Activated CD4-positive, alpha-beta T cell treated with anti-CD3 and anti-CD28 coated beads, Interleukin-2, amount 50 U/mL, for 24 hours (primary cell): ENCODE measurements around the gene CPEB1.
A peak's percentile ranks its signal among the peaks of the same experiment; 100 is the strongest.

Experiments used
- DNase-seq, 2 donors: peaks; one replicate each; pipeline ENCODE4 v3.0.0-alpha.2; 2020; ENCODE audit warnings: low read depth in 1 of 2, low spot score in 1 of 2

The CPEB1 gene

DNA sequence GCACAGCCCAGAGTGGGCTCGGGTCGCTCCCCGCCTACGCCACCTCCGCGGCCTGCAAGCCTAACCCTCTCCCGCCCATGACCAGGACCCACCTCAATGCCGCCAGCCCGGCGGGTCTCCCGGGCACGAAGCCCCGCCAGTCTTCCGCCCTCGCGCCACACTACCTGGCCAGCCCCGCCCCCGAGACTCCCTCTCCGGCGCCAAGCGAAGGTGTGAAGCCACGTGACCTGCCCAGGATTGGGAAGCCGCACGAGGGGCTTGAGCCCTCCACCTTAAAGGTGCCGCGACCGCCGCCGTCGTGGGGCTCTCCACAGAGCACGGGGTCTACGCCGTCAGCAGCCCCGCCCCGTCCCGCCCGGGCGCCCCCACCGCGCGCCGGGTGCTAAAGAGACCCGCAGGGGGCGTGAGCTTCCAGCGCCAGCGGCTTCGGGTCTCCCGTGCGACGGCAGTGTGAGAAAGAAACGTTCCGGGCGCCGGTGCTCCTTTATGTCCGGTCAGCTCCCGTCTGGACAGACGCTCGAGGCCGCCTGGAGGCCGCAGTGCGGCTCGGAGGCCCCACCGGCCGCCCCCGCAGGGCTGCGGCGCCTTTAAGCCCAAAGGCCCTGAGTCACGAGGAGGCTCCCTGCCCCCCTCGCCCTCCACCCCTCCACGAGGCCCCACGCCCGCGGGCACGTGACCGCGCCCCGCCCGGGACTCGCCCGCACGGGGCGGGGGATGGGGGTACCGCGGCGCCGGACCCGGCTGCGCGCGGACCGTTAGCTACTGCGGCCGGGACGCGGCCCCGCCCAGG, at the start of gene CPEB1:
TSS of gene CPEB1 (minus strand) at position 319 of the 790 bp plus-strand sequence. CDS start 18,904 bp downstream, outside the sequence.
- peak; percentile 16 to 22 for DNase-seq

DNA sequence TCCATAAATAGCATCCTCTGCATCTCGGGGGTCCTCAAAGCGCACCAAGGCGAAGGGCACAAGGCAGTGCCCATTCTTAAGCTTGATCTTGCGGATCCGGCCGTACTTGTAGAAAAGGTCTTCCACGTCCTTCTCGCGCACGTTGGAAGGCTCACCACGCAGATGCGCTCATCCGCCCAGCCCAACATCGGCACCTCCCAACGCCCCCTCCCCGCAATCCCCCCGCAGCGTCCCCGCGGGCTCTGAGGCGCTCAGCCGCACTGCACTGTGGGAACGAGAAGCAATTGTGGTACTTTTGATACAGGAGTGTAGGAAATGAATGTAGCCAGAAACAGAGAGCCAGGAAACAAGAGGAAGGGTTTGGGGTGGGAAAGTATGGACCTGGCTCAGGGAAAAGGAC, 45.0 kb upstream of the CPEB1 start:
- DNase-seq, result no peak

DNA sequence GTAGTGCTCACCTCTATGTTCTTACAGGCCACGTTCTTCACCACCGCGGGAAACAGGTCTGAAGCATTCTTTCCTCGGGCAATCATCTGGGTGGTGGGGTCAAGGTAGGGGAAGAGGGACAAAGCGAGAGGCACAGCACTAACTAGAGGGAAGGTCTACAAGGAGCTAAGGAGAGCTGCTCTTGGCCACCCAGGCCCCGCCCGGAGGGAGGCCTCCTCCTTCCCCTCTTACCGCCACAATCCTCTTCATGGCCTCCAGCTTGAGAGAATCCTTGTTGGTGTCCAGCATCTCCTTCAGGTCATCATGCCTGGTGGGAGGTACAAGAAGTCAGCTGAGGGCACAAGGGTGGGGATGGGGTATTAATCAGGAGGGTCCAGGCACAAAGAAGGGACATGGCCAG, 42.0 kb upstream of the CPEB1 start:
- DNase-seq, result no peak

DNA sequence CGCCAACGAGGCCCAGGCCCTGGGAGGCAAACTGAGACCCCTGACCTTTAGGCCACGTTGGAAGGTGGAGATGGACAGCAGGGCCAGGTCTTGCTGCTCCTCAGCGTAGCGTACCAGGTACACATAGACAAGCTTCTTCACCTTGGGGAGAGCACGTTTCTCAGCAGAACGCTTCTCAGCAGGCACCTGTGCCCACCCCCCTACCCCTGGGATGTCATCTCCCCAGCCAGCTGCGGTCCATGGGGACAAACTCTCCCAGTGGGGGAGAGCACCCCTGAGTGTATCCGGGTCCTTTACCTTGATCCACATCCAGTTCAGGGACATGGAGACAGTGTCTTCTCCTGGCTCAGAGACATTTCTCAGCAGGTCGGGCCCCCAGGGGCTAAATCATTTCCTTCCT, 41.5 kb upstream of the CPEB1 start:
- no peak for DNase-seq

DNA sequence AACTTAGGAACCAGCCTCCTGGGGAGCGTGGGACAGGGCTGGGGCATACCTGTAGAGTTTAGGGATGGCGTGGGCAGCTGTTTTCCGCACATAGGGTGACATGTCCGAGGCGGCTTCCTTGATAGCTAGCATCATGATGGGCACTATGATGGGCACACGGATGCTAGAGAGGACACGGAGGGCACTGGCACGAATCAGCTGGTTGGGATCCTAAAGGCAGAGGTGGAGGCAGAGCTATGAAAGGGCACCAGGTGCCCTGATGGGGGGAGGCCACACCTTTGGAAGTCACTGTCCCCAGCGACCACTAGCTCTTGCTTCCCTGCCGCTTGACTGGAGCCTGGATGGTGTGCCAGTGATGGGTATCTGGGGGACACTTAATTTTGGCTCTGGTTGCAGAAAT, 34.2 kb upstream of the CPEB1 start:
- DNase-seq, result no peak

DNA sequence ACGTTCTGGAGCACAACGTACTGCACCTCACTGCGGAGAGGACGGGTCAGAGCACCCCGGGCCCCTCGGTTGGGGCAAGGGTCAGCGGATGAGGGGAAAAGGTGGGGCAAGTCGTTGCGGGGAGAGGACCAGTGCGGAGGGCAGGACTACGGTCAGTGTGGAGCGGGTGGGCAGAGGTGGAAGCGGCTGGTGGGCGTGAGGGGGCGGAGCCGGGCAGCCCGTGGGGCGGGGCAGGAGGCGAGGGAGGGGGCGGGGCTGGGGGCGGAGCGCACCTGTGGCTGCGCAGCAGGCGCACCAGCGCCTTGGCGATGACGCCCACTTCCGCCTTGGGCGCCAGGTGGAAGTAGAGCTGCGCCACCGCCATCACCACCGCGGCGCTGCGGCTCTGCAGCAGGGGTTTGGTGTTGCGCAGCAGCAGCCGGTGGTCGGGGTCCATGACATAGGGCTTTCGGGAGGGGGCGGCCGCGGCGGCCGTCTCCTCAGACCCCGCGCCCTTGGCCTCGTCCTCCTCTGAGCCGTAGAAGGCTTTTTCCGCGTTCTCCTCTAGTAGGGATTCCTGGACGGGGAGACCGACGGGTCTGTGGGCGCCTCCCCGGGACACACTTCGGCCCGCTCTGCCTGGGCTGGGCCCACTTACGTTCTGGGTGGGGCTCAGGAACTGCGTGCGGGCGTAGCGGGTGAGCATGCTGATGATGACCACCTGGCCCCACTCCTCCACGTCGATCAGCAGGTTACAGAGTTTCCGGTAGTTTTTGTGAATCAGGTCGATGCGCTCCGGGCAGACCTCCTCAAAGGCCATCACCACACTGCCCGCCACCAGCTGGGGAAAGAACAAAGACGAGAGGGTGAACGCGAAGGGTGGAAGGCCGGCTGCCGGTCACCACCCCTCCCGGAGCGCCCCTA, 33.3 kb upstream of the CPEB1 start:
- peak; percentile 49 to 62 for DNase-seq

DNA sequence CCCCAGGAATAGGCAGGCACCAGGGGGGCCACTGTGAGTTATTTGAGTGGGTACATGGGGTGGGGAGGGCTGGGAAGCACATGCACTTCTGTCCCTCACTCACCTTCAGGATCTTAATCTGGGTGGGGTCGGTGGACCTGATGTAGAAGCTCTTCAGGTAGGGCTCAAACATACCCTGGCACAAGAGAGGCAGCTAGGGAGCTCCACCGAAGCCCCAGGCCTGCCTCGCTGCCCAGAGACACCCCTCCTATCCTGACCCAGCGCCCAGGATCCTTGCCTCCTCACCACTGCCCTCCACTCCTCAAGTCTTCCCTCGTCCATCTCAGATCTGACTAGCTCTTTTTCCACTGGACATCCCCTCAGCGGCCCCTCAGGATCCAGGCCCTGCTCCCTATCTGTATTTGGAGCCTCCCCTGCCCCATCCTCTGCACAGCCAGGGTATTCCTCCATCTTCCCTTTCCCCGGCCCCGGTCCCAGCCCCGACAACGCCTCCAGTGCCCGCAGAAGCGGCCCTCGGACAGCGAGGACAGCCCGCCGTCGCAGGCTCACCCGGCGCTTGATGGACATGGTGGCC, 32.5 kb upstream of the CPEB1 start:
- no peak for DNase-seq

DNA sequence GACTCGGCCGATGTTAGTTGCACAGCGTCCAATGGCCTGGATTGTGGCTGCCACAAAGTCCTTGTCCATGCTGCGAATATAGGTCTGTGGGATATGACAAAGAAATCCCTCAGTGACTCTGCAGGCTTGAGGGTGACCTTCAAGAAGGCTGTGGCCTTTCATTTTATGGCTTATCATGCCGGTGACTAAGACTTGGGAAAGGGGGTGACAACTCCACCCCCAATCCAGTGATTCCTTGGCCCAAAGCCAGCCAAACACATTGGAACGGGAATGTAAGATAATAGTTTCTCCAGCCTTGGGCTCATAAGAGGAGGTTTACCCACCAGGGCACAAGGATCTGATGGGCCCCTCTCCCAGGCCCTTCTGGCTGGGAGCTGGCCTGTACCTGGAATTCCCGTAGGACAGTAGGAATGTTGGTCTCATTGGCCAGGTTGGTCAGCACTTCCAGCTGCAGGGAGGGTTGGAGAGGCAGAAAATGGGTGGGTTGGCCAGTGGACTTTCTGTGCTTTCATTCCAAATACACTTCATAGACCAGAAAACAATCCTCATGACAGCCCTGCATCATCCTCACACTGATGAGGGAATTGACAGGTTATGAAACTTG, 30.7 kb upstream of the CPEB1 start:
- no peak for DNase-seq

DNA sequence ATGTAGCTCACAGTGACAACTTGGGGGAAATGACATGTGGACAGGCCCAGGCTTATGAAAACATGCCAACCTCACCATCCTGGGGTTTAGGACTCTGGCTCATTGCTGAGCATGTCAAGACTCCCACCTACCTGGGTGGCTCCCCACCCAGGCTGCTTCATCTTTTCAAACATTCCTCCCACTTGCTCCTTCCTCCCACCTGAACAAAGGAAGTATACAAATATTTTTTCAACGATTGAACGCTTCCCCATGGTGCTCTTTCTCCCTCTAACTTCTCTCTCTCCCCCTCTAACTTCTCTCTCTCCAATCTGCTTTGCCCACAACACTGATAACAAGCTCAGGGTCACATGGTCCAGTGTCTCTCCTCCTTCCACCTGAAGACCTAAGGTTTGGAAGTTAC, 27.7 kb upstream of the CPEB1 start:
- DNase-seq, result no peak

DNA sequence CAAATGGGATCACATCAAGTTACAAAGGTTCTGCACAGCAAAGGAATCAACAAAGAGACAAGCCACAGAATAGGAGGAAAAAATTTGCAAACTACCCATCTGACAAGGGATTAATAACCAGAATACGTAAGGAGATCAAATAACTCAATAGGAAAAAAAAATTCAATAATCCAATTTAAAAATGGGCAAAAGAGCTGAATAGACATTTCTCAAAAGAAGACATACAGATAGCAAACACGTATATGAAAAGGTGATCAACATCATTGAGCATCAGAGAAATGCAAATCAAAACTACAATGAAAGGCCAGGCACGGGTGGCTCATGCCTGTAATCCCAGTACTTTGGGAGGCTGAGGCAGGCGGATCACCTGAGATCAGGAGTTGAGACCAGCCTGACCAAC, 23.5 kb upstream of the CPEB1 start:
- DNase-seq, result no peak

DNA sequence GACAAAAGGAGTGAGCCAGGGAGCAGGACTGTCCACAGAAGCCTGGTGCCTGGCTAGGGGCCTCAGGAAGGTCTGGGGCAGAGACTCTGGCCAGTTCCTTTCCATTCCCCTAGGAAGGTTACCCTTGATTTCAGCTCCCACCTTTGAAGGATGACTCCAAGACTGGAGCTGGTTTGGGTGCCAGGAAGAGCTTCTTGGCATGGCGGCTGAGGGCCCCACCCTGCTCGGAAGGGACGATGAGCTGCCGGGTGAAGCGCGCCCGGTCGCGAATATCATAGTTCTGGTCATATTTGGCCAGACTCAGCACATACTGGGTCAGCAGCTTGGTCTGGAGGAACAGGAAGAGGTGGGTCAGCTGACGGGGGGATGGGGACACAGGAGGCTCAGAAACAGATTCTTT, 19.4 kb upstream of the CPEB1 start:
- DNase-seq, result no peak

DNA sequence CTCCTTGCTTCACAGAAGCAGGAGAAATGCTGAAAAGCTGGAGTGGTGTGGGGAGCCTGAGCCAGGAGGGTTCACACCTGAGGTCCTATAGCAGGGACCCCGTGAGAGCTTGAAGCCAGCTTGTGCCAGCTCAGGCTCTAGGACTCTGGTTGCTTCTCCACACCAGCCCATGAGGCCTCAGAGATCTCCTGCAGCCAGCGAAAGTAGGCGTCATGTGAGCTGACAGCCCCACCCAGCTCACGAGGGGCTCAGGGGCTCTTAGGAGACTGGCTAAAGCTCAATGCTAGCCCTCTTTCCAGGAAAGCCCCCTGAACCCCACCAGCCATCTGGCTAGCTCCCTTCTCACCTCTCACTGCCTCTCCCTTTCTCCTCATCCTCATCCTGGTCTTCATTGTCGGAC, 16.9 kb upstream of the CPEB1 start:
- DNase-seq, result no peak

DNA sequence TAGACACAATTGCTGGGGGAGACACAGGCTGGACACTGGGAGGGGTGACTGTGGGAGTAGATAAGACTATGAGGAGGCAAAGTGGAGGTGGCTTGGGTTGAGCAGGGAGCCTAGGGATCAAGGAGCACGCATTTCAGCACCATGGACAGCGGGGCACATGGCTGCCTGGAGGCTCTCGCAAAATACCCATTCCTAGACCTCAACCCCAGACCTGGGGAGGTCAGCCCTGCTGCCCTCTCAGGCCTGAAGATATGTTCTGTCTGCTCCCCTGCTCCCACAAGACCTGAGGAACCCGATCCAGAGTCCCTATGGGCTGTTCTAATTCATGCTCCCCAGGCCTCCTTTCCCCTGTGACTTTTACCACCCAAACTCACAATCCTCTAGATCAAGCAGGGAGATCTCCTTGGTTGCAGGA, 16.0 kb upstream of the CPEB1 start:
- no peak for DNase-seq

DNA sequence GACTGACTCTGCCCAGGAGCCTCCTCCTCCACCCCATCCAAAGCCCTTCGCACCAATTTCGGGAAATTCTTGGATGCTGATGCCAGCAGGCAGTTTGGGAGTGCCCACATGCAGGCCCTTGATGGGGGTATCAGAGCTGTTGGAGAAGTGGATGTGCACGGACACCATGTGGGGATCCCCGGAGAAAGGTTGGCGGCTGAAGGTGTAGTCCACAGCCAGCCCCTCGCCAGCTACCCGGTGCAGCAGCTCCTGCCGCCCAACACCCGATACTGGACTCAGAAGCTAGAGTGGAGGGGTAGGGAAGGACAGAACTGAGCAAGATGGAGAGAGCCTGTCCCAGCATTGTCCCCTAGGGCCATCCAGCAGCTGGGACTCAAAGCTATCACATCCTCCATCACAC, 15.5 kb upstream of the CPEB1 start:
- DNase-seq, result no peak

DNA sequence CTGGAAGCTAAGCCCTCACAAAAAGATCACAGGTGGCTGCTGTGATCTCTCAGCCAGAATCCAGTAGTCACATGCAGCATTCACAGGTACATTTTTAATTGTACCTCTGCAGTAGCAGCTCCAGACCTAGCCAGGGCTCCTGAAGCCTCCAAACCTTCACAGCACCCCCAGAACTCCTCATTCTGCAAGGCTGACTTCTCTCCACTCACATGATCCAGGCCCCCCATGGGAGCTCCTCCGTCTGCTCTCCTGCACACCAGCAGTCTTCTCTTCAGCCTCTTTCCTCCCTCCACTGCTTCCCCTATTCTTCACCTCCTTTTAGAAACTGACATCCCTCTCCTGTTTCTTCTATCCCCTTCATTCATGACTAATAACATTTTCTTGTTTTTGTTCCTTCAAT, 13.2 kb upstream of the CPEB1 start:
- no peak for DNase-seq

DNA sequence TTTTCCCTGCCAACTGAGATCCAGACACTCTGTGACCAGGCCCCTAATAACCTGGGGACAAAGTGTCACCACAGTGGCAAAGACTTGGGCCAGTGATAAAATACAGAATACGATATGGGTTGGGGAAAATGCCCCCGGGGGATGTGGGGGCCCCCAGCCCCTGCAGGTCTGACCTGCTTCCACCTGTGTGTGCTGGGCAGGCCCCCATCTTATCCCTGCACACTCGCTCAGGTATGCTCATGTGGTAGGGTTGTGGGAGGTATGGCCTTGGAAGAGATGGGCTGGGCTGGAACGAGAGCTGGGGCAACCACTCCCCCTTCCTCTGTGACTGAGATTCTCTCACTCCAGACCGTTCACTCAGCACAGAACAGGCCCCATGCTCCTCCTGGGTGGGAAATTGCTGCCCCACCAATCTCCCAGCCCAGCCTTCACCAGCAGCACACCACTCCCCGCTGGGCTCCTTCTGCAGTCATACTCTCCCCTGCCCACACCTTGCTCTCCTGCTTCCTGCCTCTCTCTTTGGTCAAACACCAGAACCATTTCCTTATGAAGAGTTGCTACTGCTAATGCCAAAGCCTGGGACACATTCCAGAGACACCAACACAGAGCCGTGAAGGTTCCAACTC, 9.6 kb upstream of the CPEB1 start:
- no peak for DNase-seq

DNA sequence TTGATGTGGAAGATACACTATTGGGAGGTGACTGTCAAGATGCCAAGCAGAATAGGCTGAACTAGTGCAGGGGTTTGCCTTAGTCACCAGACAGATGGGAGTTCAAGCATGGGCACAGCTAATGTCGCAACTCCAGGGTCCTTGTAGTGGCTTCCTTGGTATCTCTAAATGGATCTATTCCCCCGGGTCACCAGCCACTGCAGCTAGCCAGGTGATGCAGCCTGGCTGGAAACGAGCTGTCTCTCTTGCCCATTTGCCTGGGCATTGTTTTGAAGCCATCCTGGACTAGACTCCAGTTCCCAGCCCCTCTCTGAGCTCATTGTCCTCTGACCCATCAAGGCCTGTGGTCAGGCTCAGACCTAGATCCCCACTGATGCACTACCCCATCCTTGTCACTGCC, 8.4 kb upstream of the CPEB1 start:
- DNase-seq, result no peak

DNA sequence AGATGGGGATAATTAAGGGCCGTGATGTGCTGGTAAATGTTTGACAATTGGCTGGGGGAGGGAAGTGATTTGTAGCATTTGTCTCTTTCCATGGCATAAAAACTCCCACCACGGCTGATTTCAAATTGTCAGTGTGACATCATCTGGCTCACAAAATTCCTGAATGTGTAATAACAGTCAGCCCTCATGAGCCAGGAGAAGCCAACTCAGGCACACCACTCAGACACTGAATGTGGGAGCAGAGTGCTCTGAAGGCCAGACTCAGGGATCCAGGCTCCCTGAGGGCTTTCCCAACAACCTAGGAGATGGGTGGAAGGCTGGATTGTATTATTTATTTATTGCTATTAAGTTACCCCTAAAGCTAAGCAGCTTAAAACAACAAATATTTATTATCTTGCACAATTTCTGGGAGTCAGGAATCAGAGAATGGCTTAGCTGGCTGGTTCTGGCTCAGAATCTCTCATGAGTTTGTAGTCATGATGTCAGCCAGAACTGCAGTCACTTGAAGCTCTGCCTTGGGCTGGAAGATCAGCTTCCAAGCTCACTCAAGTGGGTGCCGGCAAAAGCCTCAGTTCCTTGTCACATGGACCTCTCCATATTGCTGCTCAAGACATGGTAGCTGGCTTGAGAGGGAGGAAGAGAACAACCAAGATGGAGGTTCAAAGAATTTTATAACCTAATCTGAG, 6.5 kb upstream of the CPEB1 start:
- no peak for DNase-seq

DNA sequence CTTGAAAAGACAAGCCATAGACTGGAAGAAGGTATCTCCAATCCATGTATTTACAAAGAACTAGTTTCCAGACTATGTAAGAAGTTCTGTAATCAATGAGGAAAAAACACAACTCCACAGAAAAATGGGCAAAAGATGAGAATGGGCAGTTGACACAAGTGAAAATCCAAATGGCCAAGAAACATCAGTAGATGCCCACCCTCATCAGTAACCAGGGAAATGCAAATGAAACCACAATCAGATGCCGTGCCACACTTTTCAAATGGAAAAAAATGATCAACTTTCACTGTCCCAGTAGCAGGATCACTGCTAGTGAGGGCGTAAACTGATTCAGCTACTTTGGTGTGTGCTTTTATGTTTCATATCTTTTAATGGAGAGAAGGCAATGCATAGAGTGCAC, 4.5 kb upstream of the CPEB1 start:
- DNase-seq, result no peak

DNA sequence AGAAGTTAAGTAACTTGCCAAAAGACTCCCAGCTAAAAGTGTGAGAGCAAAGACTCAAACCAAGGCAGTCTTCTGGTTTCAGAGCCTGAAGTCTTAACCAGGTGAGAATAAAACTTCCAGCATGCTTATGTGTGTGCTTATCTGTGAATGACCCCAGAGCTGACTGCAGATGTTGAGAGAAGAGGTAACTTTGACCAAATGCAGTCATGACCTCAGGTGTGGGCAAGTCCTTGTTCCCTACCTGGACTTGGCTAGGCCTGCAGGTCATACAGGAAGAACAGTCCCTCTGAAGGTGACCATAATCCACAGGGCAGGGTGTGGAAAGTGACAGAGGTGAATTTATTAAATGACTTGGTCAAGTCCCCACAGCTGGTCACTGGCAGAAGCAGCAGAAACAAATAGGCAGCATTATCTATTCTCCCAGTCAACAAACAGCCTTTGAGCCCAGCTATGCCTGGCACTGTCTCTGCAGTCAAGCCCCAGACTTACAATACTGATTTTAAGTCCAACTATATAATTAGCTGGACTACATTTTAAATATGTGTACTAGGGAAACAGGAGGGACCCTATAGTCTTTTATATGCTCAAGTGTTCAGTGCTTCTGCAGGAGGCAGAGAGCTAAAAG, 3.0 kb upstream of the CPEB1 start:
- no peak for DNase-seq
